ENCODE measurements around the gene ST6GALNAC1.

The ST6GALNAC1 gene

GRCh38 chr17:76601065-76601464 is 42.5 kb downstream of the ST6GALNAC1 start:
- no peak for TF ChIP-seq ZFX (IDR thresholded peaks at IDR 0.05; ENCODE audit: borderline replicate concordance)
- no peak for TF ChIP-seq CTCF (IDR thresholded peaks at IDR 0.05)
- no peak overlapping the region for H3K27ac ChIP-seq

DNA sequence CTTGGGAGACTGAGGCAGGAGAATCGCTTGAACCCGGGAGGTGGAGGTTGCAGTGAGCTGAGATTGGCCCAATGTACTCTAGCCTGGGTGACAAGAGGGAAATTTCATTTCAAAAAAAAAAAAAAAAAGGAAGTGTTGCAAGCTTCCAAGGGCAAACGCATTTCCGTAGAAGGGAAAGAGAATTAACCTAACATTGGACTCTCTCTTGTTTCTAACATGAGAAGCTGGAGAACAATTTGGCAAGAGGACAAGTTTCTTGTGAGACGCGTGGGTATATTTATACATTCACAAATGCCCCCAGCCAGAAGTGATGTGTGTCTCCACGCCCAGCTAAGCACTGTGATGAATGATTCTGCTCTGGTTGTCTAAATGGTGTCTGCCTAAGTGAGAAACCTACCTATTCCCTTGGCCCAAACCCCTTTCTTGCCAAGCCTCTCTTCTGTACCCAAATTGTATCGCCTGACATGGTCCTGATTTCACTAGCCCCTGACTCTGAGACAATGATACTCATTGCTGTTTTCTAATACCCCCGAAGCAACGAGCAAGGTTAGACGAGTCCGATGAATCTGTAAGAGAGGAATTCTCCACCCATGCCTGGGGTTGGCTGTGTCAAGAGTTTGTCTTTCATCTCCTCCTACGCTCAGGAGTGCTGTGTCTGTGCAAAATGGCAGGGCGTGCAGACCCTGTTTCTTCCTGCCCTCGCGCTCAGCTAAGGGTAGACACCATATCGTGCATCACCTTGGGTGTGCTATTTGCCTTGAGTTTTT is 43.7 kb downstream of the ST6GALNAC1 start:
- TF ChIP-seq ZFX (IDR thresholded peaks at IDR 0.05; ENCODE audit: borderline replicate concordance) (no peak), CTCF (IDR thresholded peaks at IDR 0.05) (no peak)

DNA sequence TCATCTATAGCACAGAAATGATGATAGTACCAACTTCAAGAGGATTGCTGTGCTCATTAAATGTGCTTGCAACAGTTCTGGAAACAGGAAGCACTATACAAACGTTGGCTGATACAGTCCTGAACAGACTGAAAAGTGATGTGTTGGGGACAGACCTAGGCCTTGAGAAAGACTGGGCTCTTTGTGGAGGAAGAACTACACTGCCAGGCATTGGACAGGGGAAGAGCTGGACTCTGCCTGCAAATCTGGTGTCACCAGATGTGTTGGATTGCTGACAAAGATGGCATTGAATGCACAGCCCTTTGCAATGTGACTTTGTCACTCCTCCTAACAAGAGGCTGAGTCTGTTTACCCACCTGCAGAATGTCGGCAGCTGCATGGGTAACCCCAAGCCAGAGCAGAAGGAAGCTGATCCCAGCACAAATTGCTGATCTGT is 45.5 kb downstream of the ST6GALNAC1 start:
- TF ChIP-seq ZFX (IDR thresholded peaks at IDR 0.05; ENCODE audit: borderline replicate concordance) = no peak
- TF ChIP-seq CTCF (IDR thresholded peaks at IDR 0.05) = no peak
- no peak overlapping the region for H3K27ac ChIP-seq

More for the DNA sequence above, 43.7 kb downstream of the ST6GALNAC1 start:
- no peak overlapping the region for H3K27ac ChIP-seq

- no peak overlapping the region for H3K27ac ChIP-seq
- TF ChIP-seq ZFX (IDR thresholded peaks at IDR 0.05; ENCODE audit: borderline replicate concordance) = no peak
- no peak for TF ChIP-seq CTCF (IDR thresholded peaks at IDR 0.05)
Measured at GRCh38 chr17:76597156-76598003, 46.2 kb downstream of the ST6GALNAC1 start.

DNA sequence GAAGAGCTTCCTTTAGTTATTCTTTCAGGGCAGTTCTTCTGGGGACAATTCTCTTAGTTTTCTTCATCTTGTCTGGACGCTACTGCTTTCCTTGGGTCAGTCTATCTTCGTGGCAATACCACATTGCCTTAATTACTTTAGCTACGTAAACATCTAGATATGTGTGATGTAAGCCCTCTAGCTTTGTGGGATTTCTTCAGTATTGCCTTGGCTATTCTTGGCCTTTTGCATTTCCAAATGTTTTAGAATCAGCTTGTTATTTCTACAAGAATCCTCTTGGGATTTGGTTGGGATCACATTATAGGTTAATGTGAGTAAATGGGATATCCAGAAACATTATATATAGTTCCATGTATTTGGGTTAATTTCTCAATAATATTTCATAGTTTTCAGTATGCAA is 48.9 kb downstream of the ST6GALNAC1 start:
- TF ChIP-seq ZFX (IDR thresholded peaks at IDR 0.05; ENCODE audit: borderline replicate concordance) (no peak), CTCF (IDR thresholded peaks at IDR 0.05) (no peak)
- H3K27ac ChIP-seq = no peak overlapping the region

- H3K27ac ChIP-seq = no peak overlapping the region
- TF ChIP-seq ZFX (IDR thresholded peaks at IDR 0.05; ENCODE audit: borderline replicate concordance) (no peak), CTCF (IDR thresholded peaks at IDR 0.05) (no peak)
Measured at GRCh38 chr17:76593959-76594358, 49.6 kb downstream of the ST6GALNAC1 start.

- TF ChIP-seq CTCF (IDR thresholded peaks at IDR 0.05) (no peak), ZFX (IDR thresholded peaks at IDR 0.05; ENCODE audit: borderline replicate concordance) (no peak)
- no peak overlapping the region for H3K27ac ChIP-seq
Measured at GRCh38 chr17:76593384-76593826, 50.2 kb downstream of the ST6GALNAC1 start.
